Neural cell (in vitro differentiated cells): ENCODE measurements around the gene NELL2. TPM values are rescaled to one million over a fixed set of nuclear protein-coding genes. Genes with fewer than 3 reads are reported as not detected.
A peak's percentile ranks its signal among the peaks of the same experiment; 100 is the strongest.

Experiments used
- H2AFZ ChIP-seq: fragments of 200-600, 300-800 bp; sonication (generic), shearing (Covaris generic); 2 replicates; pipeline ENCODE4 v1.6.0; 2014; ENCODE audit warnings: low read depth, mild to moderate bottlenecking, antibody characterized with exemption, low read length, moderate library complexity
- H3F3A ChIP-seq: fragments of 200-600 bp; shearing (Covaris generic); 2 replicates; pipeline ENCODE4 v1.6.1; 2016; ENCODE audit warnings: mild to moderate bottlenecking, moderate library complexity, mixed read lengths, antibody characterized with exemption, low read length; ENCODE audit not compliant: insufficient read depth, poor library complexity, severe bottlenecking
- H3K27ac ChIP-seq: fragments of 200-600, 300-800 bp; sonication (generic), shearing (Covaris generic); 2 replicates; pipeline ENCODE4 v1.5.1; 2014; ENCODE audit warnings: mild to moderate bottlenecking, low read length, moderate library complexity
- H3K27me3 ChIP-seq: fragments of 300-800, 200-600 bp; sonication (generic), shearing (Covaris generic); 2 replicates; pipeline ENCODE4 v1.6.0; 2014; ENCODE audit warnings: mild to moderate bottlenecking, low read depth, low read length, moderate library complexity; ENCODE audit not compliant: insufficient read depth
- H3K36me3 ChIP-seq: fragments of 300-800, 200-600 bp; sonication (generic), shearing (Covaris generic); 2 replicates; pipeline ENCODE4 v1.5.1; 2014; ENCODE audit warnings: mild to moderate bottlenecking, antibody characterized with exemption, low read length, moderate library complexity; ENCODE audit not compliant: insufficient read depth
- H3K4me2 ChIP-seq: fragments of 300-800, 200-600 bp; sonication (generic), shearing (Covaris generic); 2 replicates; pipeline ENCODE4 v1.6.0; 2014; ENCODE audit warnings: mild to moderate bottlenecking, low read length
- H3K4me3 ChIP-seq: fragments of 300-800, 200-600 bp; sonication (generic), shearing (Covaris generic); 2 replicates; pipeline ENCODE4 v1.5.1; 2014; ENCODE audit warnings: mild to moderate bottlenecking, low read length, moderate library complexity
- H3K79me2 ChIP-seq: fragments of 200-600 bp; shearing (Covaris generic); replicated peaks from 2 replicates; pipeline ENCODE4 v1.6.0; 2014; ENCODE audit warnings: mild to moderate bottlenecking, low read length, moderate library complexity; ENCODE audit not compliant: insufficient read depth
- H3K9ac ChIP-seq: fragments of 300-800, 200-600 bp; sonication (generic), shearing (Covaris generic); 2 replicates; pipeline ENCODE4 v1.6.1; 2016; ENCODE audit warnings: mild to moderate bottlenecking, low read length, mixed read lengths
- H3K9me2 ChIP-seq: fragments of 200-600 bp; shearing (Covaris generic); 2 replicates; pipeline ENCODE4 v1.6.1; 2016; ENCODE audit warnings: mild to moderate bottlenecking, low read length, mixed read lengths; ENCODE audit not compliant: insufficient read depth
- H3K9me3 ChIP-seq: fragments of 200-600, 300-800 bp; sonication (generic), shearing (Covaris generic); 2 replicates; pipeline ENCODE4 v1.6.1; 2016; ENCODE audit warnings: mild to moderate bottlenecking, mixed run types, low read length, moderate library complexity, mixed read lengths
- H4K20me1 ChIP-seq: fragments of 200-600 bp; shearing (Covaris generic); 2 replicates; pipeline ENCODE4 v1.6.1; 2016; ENCODE audit warnings: mild to moderate bottlenecking, mixed run types; ENCODE audit not compliant: insufficient read depth
- CTCF ChIP-seq: fragments of 450-650 bp; IDR thresholded peaks from 2 replicates; pipeline ENCODE4 v1.5.1; 2014; ENCODE audit warnings: antibody characterized with exemption, mild to moderate bottlenecking, moderate library complexity; ENCODE audit not compliant: poor library complexity, severe bottlenecking
- EP300 ChIP-seq: fragments of 450-650 bp; conservative IDR thresholded peaks from 2 replicates; pipeline ENCODE4 v1.6.1; 2014; ENCODE audit warnings: antibody characterized with exemption, mild to moderate bottlenecking, moderate library complexity; ENCODE audit not compliant: poor library complexity, severe bottlenecking
- EZH2 ChIP-seq: fragments of 200-600, 300-800 bp; shearing (Covaris generic), sonication (generic); IDR thresholded peaks from 2 replicates; pipeline ENCODE4 v1.6.1; 2014; ENCODE audit warnings: antibody characterized with exemption, low read length, borderline replicate concordance, mild to moderate bottlenecking; ENCODE audit not compliant: insufficient read depth, poor library complexity, severe bottlenecking
- MXI1 ChIP-seq: fragments of 450-650 bp; conservative IDR thresholded peaks from 2 replicates; pipeline ENCODE4 v1.6.1; 2014; ENCODE audit warnings: antibody characterized with exemption, mild to moderate bottlenecking; ENCODE audit not compliant: poor library complexity, severe bottlenecking
- POLR2AphosphoS5 ChIP-seq: IDR thresholded peaks from 2 replicates; pipeline ENCODE4 v1.6.1; 2012
- RAD21 ChIP-seq: fragments of 450-650 bp; conservative IDR thresholded peaks from 2 replicates; pipeline ENCODE4 v1.6.1; 2014; ENCODE audit warnings: antibody characterized with exemption, mild to moderate bottlenecking, moderate library complexity
- REST ChIP-seq: IDR thresholded peaks from 2 replicates; pipeline ENCODE4 v1.6.1; 2012; ENCODE audit warnings: borderline replicate concordance
- SMC3 ChIP-seq: fragments of 450-650 bp; conservative IDR thresholded peaks from 2 replicates; pipeline ENCODE4 v1.6.1; 2014; ENCODE audit warnings: antibody characterized with exemption, mild to moderate bottlenecking, moderate library complexity; ENCODE audit not compliant: poor library complexity
- TAF1 ChIP-seq: IDR thresholded peaks from 2 replicates; pipeline ENCODE4 v1.6.1; 2012; ENCODE audit warnings: low read depth
- polyA plus RNA-seq: library from polyadenylated mRNA; depleted of rRNA; stranded (reverse); fragments of >200 nt; gene quantifications from 2 replicates; pipeline ENCODE4 v1.2.3, GENCODE V29; 2014

NELL2 gene
- polyA plus RNA-seq, 1 donor from 2014 or later, result 41.8 TPM

- Histone ChIP-seq H4K20me1 (no peaks in the 10 kb centered on the region), H3K79me2 (no peaks in the 10 kb centered on the region), H3K9me2 (no peaks in the 10 kb centered on the region), H3F3A (no peaks in the 10 kb centered on the region), H3K4me3 (no peak overlapping the region), H3K27me3 (no peaks in the 10 kb centered on the region), H3K4me2 (peak overlapping the region; percentile 7), H3K27ac (no peak overlapping the region), H3K36me3 (no peaks in the 10 kb centered on the region), H2AFZ (no peak overlapping the region), H3K9ac (no peak overlapping the region), H3K9me3 (no peaks in the 10 kb centered on the region)
- TF ChIP-seq EP300, result peak; percentile 52
- no peak for TF ChIP-seq SMC3
Measured at GRCh38 chr12:44570036-44570583, 306.0 kb downstream of the NELL2 start.

- no peaks in the 10 kb centered on the region for H3K36me3 ChIP-seq
Measured at GRCh38 chr12:44565163-44565562, 311.0 kb downstream of the NELL2 start.

More at GRCh38 chr12:44565163-44565562, 311.0 kb downstream of the NELL2 start:
- no peaks in the 10 kb centered on the region for H4K20me1 ChIP-seq
- no peak overlapping the region for H3K4me3 ChIP-seq
- H3K4me2 ChIP-seq, result no peak overlapping the region
- no peaks in the 10 kb centered on the region for H3F3A ChIP-seq
- H3K9me2 ChIP-seq, result no peaks in the 10 kb centered on the region
- TF ChIP-seq EZH2 (no peak), RAD21 (no peak), REST (no peak), MXI1 (no peak), CTCF (no peak), TAF1 (no peak), EP300 (no peak), SMC3 (no peak), POLR2AphosphoS5 (no peak)
- no peak overlapping the region for H3K9ac ChIP-seq
- no peaks in the 10 kb centered on the region for H3K79me2 ChIP-seq
- no peak overlapping the region for H2AFZ ChIP-seq
- H3K27me3 ChIP-seq, result no peaks in the 10 kb centered on the region
- H3K27ac ChIP-seq, result no peak overlapping the region
- H3K9me3 ChIP-seq, result no peaks in the 10 kb centered on the region
